CD4-positive, alpha-beta T cell treated with Interleukin-4 for 1 hour (primary cell): ENCODE data around the gene PIGA.
"Not testable (repeated sequence)": the region's sequence is repeated elsewhere in the genome, so short reads cannot be mapped to it uniquely, and the experiment has no call there.

Source experiments
- DNase-seq, 2 donors: peaks; one replicate each; pipeline ENCODE4 v3.0.0-alpha.2; 2020 to 2022

Gene PIGA

DNA sequence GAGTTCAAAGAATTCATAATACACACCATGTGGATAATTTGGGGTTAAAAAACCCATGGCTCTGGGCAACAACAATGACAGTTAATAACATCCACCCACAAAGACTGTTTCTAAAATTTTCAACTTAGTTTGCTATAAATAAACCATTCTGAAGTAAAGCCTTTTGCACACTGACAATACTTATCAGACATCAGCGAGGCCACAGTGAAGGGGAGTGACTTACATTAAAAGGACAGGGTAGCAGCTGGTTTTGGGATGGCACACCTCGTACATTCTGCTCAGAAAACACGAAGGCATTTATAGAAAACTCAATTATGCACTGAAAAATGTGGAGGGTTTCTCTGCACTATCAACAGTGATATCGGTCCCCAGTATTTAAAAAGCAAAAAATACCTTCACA is 15.0 kb downstream of the PIGA start:
- DNase-seq, result no peak

DNA sequence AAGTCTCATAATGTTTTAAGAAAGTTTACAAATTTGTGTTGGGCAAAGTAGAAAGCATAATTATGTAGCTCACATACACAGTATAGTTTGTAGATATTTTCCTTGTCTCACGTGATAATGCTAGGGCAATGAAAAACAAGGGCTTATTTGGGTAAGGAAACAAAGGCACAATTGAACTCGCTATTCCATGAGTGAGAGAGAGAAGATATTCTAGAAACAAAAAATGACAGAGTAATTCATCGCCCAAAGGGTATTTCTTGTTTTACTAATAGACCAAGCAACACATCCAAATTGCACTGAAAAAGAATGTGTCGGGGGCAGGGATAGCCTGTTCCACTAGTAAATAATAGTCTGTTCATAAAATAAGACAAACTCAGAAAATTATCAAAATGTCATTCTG is 16.2 kb downstream of the PIGA start:
- no peak for DNase-seq

GRCh38 chrX:15315509-15315908 is 19.8 kb downstream of the PIGA start, which contains the start of gene ASB11:
Gene ASB11 (minus strand): TSS chrX:15315640. CDS start chrX:15315605, 35 bp downstream.
- DNase-seq, result no peak

GRCh38 chrX:15314472-15314871 is 20.9 kb downstream of the PIGA start:
- no peak for DNase-seq

GRCh38 chrX:15311119-15311518 is 24.2 kb downstream of the PIGA start:
- no peak for DNase-seq

- no peak for DNase-seq
Measured at GRCh38 chrX:15310117-15310516, 25.2 kb downstream of the PIGA start.

- not testable (repeated sequence) for DNase-seq
Measured at GRCh38 chrX:15305899-15306298, 29.4 kb downstream of the PIGA start.

DNA sequence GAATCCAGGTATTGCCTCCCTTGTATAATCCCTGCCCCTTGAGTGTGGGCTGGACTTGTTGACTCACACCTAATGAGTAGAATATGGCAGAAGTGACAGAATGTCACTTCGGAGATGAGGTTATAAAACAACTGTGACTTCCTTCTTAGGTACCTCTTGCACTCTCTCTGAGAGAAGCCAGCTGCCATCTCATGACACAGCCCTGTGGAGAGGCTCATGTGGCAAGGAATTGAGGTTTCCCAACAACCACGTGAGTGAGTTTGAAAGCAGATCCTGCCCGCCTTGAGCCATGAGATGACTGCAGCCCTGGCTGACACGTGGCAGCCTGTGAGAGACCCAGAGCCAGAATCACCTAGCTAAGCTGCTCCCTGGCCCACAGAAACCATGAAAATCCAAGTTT is 33.4 kb downstream of the PIGA start:
- DNase-seq, result peak in 1 of 2 donors; percentile 60

DNA sequence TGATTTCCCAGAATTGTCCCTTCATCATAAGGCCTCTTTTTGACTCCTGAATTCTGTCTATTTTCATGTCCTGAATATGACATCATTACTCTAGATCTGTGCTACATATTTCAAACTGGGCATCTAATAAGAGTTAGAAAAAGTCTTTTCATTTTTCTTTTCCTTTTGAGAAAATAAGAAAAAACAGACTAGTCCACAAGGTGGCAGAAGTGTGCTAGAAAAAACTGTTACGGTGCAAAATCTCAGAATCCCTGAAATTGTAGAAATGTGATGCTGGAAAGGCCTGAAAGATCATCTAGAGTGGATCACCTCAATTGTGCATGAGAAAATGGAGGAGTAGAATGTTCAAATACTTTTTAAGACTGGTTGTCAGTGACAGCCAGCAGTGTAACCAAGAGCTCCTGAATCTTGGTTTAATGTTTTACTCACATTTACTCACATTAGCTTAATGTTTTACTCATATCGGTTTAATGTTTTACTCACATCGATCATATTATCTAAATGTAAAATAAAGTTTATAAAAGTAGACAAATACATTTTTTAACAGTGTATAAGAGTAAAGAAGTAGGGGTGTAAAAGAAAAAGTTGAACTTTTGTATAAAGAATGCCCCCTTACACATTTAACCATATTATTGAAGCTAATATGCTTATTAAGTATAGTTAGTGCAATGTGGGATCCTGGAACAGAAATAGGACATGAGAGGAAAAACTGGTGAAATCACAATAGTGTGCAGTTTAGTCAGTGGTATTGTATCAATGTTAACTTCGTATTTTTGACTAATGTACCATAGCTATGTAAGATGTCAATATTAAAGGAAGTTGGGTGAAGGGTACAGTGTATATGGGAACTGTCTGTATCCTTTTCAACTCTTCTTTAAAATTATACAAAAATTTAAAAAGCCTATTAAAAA is 35.1 kb downstream of the PIGA start:
- peak in 1 of 2 donors; percentile 7 for DNase-seq

DNA sequence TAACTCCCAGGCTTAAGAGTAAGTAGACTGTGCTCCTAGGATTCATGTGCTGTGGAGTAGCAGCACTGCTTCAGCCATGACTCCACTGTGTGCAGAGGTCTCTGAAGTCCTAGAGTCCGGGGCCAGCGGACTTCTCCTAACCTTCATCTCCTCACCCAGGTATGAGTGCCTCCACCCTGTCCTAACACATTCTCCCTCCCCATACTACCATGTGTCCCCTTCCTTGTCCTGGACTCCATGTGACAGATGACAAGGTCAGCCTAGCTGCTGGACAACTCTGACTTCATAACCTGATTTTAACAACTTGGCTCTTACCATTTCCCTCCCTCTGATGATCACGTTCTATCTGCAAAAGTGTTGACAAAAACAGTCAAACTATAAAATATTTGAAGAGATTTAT is 36.5 kb downstream of the PIGA start:
- no peak for DNase-seq

- no peak for DNase-seq
Measured at GRCh38 chrX:15298201-15298600, 37.1 kb downstream of the PIGA start.

- no peak for DNase-seq
Measured at GRCh38 chrX:15293451-15293850, 41.9 kb downstream of the PIGA start.

- no peak for DNase-seq
Measured at GRCh38 chrX:15292861-15293260, 42.5 kb downstream of the PIGA start.

- no peak for DNase-seq
Measured at GRCh38 chrX:15277604-15278003, 57.7 kb downstream of the PIGA start.

GRCh38 chrX:15274946-15275345 is 60.4 kb downstream of the PIGA start:
- DNase-seq, result no peak

GRCh38 chrX:15273275-15273674 is 62.0 kb downstream of the PIGA start:
- DNase-seq, result not testable (repeated sequence)

GRCh38 chrX:15271757-15272156 is 63.6 kb downstream of the PIGA start:
- DNase-seq, result no peak

DNA sequence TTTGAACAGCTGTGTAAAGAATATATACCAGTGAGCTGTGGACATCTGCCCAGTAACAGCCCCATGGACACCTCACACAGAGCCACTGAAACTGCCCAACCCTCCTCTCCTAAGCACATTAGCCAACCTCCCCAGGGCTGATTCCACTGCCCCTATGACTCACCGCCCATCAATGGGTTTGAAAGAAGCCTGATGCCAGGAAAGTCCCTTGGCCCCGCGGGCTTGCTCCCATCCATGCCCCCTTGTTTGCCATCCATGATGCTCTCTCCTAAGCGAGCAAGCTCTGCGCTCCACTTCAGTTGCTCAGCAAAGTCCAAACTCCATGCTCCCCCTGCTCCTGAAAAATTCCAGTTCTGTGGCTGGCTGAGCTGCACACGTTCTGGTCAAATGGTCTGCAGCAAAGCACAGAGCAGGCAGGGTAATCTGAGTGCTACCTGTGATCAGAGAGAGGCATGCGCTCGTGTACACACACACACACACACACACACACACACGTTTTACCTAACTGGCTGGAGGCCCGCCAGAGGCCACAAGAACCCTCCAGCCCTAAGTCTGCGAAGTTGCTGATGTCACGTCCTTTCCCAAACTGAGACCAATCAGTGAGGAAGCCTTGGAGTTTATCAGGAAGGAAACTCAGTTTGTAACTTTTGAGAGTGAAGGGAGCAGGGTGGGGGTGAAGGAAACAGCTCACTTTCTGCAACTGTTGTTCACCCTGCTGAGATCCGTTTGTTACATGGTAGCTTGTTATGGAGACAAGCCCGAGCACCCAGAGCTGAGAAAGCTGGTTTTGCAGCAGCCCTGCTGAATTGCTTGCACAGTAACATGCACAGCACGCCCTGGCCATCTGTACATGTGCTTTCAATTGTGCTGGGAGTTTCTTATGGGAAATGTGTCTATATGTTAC is 65.5 kb downstream of the PIGA start, which contains the start of gene ASB9:
ASB9 (minus strand) TSS at position 466 of the 904 bp plus-strand sequence; CDS start at position 257, 209 bp downstream.
- DNase-seq, result peak; percentile 27 to 33
